CD4-positive, alpha-beta T cell treated with Interleukin-15 for 4 hours (primary cell): ENCODE results near the gene HDAC7.
"Not testable (repeated sequence)": the region's sequence is repeated elsewhere in the genome, so short reads cannot be mapped to it uniquely, and the experiment has no call there.

ENCODE experiments used
- DNase-seq: peaks from one replicate; pipeline ENCODE4 v3.0.0-alpha.2; 2020; ENCODE audit warnings: low spot score

The HDAC7 gene

GRCh38 chr12:47812797-47813510 is 6.7 kb downstream of the HDAC7 start:
- peak; percentile 93 for DNase-seq

DNA sequence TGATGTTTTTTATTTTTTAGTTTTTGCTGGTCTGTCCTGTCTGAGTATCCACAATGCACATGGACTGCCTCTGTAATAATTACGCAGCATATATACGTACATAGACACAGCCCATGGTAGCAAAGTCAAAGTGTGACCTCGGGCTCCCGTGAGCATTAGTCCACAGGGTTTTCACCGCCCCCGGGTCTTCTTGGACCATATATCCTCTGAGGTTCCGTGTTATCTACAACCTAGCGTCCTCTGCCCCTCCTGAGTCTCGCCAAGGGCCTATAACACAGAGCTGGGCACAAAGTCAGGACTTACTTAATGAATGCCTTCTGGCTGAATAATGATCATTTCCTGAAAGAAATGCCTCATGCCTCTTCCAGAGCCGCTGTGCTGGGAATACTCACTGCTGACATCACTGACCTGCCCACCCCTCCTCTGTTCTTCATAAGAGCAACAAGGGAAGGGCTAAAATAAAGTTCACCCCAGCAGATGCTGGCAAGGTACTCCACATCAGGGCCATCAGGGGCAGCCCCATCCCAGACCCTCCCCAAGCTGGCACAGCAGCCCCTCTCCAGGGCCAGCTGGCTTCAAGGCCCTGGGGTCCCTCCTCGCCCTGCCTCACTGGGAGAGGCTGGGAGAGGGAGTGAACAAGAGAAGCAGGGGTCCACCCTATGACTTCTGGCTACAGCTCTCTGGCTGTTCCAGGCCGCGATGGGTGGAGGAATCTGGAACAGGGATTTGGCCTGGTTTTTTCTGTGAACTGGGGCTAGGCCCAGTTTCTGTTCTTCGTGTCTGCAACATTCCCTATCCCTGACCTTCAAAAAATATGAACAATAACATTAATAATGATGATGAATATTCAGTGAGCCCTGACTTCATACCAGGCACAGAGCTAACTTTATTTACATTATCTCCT is 7.9 kb downstream of the HDAC7 start:
- no peak for DNase-seq

DNA sequence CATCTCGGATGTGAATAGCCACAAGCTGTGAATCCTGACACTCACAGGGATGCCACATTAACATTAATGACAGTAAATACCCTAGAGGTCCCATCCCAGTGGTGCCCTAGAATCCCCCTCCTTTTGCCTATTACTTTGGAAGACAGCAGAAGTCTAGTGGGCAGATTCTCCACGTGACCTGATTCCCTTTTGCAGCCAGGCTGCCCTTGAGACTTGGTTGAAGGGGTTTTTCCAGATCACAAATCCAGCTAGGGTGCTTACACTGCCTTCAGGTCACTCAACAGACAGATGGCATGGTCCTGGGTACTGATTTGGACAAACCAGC is 8.7 kb downstream of the HDAC7 start:
- no peak for DNase-seq

DNA sequence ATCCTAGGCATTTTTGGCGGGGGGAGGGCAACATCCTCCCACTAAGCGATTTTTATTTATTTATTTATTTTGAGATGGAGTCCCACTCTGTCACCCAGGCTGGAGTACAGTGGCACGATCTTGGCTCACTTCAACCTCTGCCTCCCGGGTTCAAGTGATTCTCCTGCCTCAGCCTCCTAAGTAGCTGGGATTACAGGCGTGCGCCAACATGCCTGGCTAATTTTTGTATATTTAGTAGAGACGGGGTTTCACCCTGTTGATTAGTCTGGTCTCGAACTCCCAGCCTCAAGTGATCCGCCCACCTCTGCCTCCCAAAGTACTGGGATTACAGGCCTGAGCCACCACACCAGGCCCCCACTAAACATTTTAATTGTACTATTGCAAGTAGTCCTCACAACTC is 10.2 kb downstream of the HDAC7 start:
- not testable (repeated sequence) for DNase-seq

DNA sequence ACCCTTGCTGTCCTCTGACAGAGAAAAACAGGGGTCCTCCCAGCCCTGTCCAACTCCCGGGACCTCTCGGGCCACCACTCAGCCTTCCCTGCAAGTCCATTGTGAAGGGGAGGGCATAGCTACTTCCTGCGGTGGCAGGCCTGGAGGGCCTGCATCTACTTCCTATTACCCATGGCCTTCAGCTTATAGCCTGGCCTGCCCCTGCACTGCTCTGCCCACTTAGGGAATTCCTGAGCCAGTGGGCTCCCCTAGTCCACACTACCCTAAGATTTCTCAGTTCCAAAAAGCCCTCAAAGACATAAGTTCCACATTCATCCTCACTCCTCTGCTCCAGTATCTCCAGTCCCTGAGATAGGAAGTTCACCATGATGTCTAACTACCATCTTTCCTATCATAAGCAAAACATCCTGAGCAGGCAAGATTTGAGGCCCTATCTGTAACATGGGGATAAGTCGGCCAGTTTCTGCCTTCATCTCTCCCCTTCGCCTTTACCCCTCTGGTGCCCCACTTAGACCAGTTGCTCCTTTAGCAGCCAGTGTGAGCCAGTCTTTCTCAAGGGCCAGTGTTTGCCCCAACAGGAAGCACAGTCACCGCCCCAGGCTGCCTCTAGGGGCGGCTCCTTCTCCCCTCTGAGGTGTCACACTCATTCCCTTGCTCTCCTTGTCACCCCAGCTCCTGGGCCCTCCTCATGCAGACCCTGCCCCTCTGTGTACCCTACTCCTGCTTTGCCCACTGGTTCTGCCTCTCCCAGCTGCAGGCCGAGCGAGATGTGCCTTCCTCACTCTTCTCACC is 10.9 kb downstream of the HDAC7 start:
- DNase-seq: peak; percentile 57

- peak; percentile 90 for DNase-seq
Observed at GRCh38 chr12:47808050-47808449, 11.7 kb downstream of the HDAC7 start.

DNA sequence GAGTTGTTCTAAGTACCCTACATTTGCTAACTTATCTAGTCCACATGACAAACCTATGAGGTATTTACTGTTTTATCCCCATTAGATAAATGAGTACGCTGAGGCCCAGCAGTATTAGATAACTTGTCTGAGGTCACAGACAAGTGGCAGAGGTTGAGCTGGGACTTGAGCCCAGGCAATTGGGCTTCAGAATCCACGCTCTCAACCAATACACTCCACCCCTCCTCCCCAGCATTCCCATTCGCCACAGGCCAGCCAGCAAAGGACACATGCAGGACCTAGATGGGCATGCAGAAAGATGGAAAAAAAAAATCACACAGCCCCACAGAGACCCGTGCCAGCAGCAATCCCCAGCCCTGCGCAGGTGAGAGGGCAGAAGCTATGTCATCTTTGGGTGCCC is 12.4 kb downstream of the HDAC7 start:
- DNase-seq: no peak

GRCh38 chr12:47805417-47805816 is 14.3 kb downstream of the HDAC7 start:
- DNase-seq: no peak

DNA sequence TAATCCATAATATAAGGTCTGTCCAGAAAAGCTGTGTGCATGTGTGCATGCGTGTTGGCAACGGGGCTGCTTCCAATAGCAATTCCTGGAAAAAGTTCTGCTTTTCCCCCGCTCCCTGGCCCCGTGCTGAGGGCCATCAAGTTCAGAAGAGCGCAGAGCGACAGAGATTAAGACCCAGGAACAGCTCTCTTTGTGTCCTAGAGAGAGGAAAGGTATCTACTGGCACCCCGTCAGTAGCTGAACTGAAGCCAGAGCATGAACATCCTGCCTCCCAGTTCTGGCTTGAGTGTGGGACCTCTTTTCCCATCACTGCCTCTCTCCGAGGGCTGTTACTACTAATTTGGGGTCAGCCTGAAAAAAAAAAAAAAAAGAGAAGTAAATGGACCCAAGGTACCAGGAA is 15.5 kb downstream of the HDAC7 start:
- DNase-seq: no peak

DNA sequence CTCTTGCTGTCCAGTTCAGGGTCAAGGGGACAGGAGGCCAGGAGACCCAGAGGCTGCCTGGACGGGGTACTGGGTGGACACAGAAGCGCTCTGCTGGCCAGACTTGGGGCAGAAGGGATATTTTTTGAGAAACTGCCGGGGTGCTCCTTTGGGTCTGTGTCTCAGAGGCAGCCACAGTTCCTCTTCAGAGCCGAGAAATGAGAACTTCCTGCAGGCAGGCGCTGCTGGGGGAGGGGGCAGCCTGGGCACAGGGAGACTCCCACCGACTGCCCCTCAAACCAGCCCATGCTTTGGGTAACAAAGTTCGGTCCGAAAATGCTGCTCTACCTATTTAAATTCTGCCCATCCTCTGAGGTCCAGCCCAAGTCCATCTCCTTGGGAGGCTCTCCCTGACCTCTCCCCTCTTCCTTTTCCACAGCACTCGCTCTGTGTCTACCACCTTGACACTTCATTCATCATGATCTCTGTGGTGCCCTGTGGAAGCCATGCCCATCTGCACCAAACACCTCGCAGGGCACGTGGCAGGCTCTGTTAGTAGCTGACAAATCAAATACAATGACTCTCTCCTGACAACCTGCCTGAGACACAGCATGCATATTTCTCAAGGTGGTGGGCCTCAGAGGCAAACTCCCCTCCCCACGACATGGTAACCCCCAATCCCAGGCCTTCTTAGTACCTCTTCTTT is 16.4 kb downstream of the HDAC7 start:
- DNase-seq: no peak

DNA sequence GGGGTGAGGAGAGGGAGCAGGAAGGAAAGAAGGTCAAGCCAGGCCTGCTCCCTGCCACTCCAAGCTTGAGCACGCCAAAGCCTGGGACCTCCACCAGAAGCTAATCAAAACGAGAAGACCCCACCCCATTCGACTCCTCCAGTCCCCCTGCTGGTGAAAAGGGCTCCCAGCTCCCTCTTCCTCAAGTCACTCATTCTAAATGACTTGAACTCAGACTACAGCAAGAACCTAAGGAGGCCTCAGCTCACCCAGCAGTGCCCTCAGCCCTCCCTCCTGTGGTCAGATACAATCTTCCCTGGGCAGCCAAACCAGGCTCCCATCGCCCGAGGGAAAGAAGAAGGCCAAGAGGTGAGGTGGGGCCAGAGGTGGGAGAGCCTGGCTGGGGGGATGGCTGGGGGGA is 17.4 kb downstream of the HDAC7 start:
- no peak for DNase-seq

- no peak for DNase-seq
Observed at GRCh38 chr12:47801904-47802246, 17.8 kb downstream of the HDAC7 start.

- no peak for DNase-seq
Observed at GRCh38 chr12:47801170-47801903, 18.4 kb downstream of the HDAC7 start.

DNA sequence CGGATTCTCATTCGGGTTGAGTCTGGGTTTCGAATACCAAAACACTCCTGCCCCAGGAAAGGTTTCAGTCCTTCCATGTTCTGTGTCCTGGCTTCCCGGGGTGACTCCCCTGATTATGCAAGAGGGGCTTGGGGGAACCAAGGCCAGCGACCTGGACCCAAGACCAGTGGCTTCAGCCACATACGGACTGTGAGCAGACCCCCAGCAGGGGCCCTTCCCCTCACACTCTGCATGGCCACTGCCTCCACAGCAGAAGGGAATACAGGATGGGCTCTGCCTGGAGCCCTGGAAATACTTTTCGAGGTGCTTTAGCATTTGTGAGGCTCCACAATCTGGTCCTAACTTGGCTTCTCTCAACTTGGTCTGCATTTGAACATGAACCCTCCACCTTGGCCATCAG is 19.1 kb downstream of the HDAC7 start:
- no peak for DNase-seq

DNA sequence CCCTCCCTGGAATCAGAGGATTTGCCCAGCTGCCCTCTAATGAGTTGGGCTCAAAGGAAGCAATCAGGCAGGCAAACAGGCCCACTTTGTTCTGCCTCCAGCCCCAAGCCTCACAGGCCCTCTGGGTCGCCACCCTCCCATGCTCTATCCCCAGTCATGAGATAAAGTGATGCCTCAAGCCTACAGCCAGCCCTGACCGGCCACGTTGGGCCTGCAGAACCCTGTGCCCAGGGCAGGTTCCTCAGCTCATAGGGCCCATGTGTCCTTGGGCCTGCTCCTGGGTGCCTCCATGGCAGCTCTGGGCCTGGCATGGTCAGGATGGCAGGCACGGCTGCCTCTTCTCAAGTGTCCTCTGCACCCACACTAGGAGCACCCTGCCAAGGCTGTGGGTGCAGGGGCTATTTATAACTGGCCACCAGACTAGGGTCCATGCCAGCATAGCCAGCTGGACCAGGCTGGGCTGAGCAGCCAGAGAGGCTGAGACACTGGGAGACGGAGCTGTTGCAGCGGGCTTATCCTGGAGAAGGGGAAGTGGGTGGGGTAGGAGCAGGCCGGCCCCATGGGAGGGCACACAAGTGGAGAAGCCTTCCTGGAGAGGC is 20.2 kb downstream of the HDAC7 start:
- DNase-seq: no peak

DNA sequence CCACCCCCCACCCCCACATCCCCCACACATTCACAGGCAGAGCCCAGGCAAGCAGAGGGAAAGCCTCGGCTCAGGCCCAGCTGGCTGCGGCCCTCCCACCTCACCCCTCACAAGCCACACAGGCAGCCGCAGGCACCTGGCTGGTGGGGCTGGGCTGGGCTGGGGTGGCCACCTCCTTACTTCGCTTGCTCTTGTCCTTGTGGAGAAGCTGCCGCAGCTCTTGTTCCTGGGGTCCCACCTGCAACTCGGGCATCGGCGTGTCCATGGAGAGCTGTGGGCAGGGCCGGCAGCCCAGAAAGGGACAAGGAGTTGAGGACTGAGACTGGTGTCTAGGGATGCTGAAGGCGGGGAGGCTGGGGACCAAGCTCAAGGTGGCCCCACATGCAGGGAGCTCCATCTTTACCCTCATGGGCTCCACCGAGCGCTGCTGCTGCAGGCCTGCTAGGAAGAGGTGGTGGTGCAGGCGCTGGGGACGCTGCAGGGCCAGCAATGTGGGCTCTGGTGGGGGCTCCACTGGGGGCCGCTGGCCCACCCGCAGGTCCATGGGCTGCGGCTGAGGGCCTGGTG is 21.2 kb downstream of the HDAC7 start:
- no peak for DNase-seq

DNA sequence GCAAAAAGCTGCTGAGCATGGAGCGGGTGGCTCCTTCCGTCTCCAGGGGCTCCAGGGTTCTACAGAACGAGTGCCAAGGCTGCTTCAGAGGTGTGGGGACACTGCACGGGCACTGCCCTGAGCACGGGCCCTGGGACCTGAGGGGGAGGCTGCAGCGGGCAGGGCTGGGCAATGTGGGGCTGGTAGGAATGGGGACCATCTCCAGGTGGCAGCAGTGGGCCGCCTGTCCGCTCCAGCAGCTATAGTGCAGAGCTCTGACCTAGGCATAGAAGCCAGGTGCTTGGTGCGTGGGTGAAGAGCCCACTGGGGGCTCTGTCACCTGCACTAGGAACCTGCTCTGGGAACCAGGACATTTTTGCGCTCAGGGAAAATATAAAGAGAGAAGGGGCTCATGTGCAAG is 22.3 kb downstream of the HDAC7 start:
- DNase-seq: no peak

GRCh38 chr12:47795814-47796411 is 23.8 kb downstream of the HDAC7 start:
- no peak for DNase-seq

DNA sequence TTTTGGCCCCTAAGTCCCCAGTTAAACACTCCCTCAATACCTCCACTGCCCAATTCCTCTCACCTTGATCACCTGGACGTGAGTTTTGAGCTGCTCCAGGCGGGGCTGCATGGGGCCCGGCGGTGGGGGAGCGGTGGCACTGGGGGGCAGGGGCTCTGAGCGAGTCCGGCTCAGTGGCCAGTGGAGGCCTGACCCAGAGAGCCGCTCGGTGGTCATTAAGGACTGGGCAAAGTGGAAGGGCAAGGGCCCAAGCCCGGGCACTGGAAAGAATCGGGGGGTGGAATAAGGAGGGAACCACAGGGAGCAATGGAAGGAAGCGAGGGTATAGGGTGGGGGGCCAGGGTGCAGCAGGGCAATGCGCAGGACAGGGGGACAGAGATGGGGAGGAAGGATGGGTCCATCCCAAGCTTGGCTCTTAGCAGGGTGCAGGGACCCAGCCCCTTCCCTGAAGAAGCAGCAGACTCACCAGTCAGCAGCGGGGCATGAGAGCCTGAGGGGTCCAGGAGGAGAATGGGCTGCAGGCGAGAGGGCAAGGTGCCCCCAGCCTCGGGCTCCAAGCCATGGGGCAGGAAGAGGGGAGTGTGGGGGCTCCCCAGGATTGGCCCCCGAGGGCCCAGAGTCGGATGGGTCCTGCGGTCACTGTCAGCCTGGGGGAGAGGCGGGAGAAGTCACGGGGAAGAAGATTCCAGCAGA is 24.4 kb downstream of the HDAC7 start:
- DNase-seq: no peak

DNA sequence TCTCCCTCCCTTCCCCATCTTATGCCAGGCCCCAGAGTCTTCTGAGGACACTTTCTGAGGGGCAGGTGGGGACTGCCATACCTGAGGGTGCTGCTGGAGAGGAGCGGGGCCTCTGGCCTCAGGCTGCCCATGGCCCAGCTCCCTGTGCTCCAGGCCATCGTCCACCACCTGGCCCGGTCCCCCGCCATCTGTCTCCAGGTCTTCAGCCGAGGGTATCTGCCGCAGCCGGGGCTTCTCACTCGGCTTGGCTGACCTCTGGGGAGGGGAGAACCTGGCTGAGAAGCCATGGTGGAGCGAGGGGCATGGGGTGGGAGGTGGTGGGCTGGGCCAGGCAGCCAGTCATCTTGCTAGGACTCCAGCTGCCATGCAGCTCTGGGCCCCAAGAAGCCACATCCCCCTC is 25.0 kb downstream of the HDAC7 start:
- DNase-seq: no peak
